Left cardiac atrium (tissue), 4 donors: ENCODE measurements around the gene RTN4. TPM values are rescaled to one million over a fixed set of nuclear protein-coding genes. Genes with fewer than 3 reads are reported as not detected.

Source experiments
- ATAC-seq, 2 donors: fragments of 200-7000 bp; cut with Tn5 transposase; one replicate each; pipeline ENCODE4 v1.9.1; 2020; ENCODE audit warnings: mild to moderate bottlenecking in 2 of 2, moderate library complexity in 2 of 2
- DNase-seq: peaks from one replicate; pipeline ENCODE4 v3.0.0-alpha.2; 2020
- intact Hi-C, 2 donors: fragments of 100-400 bp; cut with DNase I; formaldehyde crosslinking; loops; one replicate each; pipeline versions ENCODE4 v1.14.1 to v1.15.1; 2022 to 2023
- total RNA-seq, 2 donors: library from RNA; stranded (reverse); fragmentation: NEBNext Ultra II Directional; extraction: Animal tissue kit (Norgen Biotek cat#: 25700); gene quantifications; one replicate each; pipeline ENCODE4 v1.2.1, GENCODE V29; 2021
- donor health status: DM: no; HTN: yes; CAD: no.
- donor health status: DM: no; HTN: yes; CAD: no; lungs with severe emphysema.
- donor health status: DM: yes; HTN: yes; CAD: no.
- donor health status: Dilated cardiomyopathy.

The RTN4 gene
- total RNA-seq, 2 donors from 2014 or later, result 249 to 251 TPM

GRCh38 chr2:55047677-55048299, 2.5 kb downstream of the RTN4 start:
- DNase-seq (peak; percentile 40), ATAC-seq (no peak)
- intact Hi-C loops, result loop anchor here (5.0 to 10.0 kb wide), 2 partner anchors 65 to 117 kb away; no protein-coding TSS in a partner anchor

GRCh38 chr2:55045780-55046179, 4.5 kb downstream of the RTN4 start:
- intact Hi-C loops, result loop anchor here (5.0 to 10.0 kb wide), 2 partner anchors 67 to 119 kb away; no protein-coding TSS in a partner anchor
- DNase-seq (no peak), ATAC-seq (no peak)

- intact Hi-C loops, result loop anchor here (10.0 kb wide), 1 partner anchor 121 kb away; no protein-coding TSS in a partner anchor
- no peak for DNase-seq
Measured at GRCh38 chr2:55043841-55044240, 6.4 kb downstream of the RTN4 start.

GRCh38 chr2:55038428-55038827, 11.8 kb downstream of the RTN4 start:
- intact Hi-C loops, result no loop called here
- no peak for DNase-seq
- no peak for ATAC-seq

More at GRCh38 chr2:55043841-55044240, 6.4 kb downstream of the RTN4 start:
- ATAC-seq, result no peak

- ATAC-seq (no peak), DNase-seq (no peak)
- intact Hi-C loops, result no loop called here
Measured at GRCh38 chr2:55035716-55036115, 14.5 kb downstream of the RTN4 start.

GRCh38 chr2:55033921-55034320, 16.3 kb downstream of the RTN4 start:
- ATAC-seq (no peak), DNase-seq (no peak)
- intact Hi-C loops, result no loop called here

- intact Hi-C loops, result no loop called here
- DNase-seq (no peak), ATAC-seq (peak in 1 of 2 donors; percentile 47)
Measured at GRCh38 chr2:55033076-55033742, 17.0 kb downstream of the RTN4 start.

GRCh38 chr2:55031505-55031904, 18.7 kb downstream of the RTN4 start:
- DNase-seq (no peak), ATAC-seq (no peak)
- intact Hi-C loops, result no loop called here

- no peak for ATAC-seq
- no peak for DNase-seq
- intact Hi-C loops, result no loop called here
Measured at GRCh38 chr2:55030766-55031165, 19.5 kb downstream of the RTN4 start.

GRCh38 chr2:55029098-55029497, 21.2 kb downstream of the RTN4 start:
- intact Hi-C loops, result no loop called here
- ATAC-seq (no peak), DNase-seq (no peak)

GRCh38 chr2:55027226-55027625, 23.0 kb downstream of the RTN4 start:
- intact Hi-C loops, result no loop called here
- DNase-seq (no peak), ATAC-seq (no peak)

GRCh38 chr2:55026202-55026601, 24.0 kb downstream of the RTN4 start:
- ATAC-seq (peak in 1 of 2 donors; percentile 76), DNase-seq (no peak)
- intact Hi-C loops, result no loop called here

- ATAC-seq, result no peak
Measured at GRCh38 chr2:55025627-55026026, 24.6 kb downstream of the RTN4 start.

GRCh38 chr2:55025082-55025481, 25.2 kb downstream of the RTN4 start:
- DNase-seq, result no peak
- ATAC-seq, result no peak
- intact Hi-C loops, result no loop called here

More at GRCh38 chr2:55025627-55026026, 24.6 kb downstream of the RTN4 start:
- DNase-seq, result no peak
- intact Hi-C loops, result no loop called here

- DNase-seq, result no peak
- no peak for ATAC-seq
- intact Hi-C loops, result no loop called here
Measured at GRCh38 chr2:55022476-55022875, 27.8 kb downstream of the RTN4 start.

GRCh38 chr2:55019526-55020258, 30.6 kb downstream of the RTN4 start:
- intact Hi-C loops, result no loop called here
- no peak for ATAC-seq
- no peak for DNase-seq

- ATAC-seq, result no peak
- intact Hi-C loops, result no loop called here
- no peak for DNase-seq
Measured at GRCh38 chr2:55018619-55019018, 31.6 kb downstream of the RTN4 start.

- ATAC-seq (no peak), DNase-seq (no peak)
- intact Hi-C loops, result no loop called here
Measured at GRCh38 chr2:55017880-55018279, 32.4 kb downstream of the RTN4 start.

- no peak for DNase-seq
- intact Hi-C loops, result no loop called here
- no peak for ATAC-seq
Measured at GRCh38 chr2:55017428-55017827, 32.8 kb downstream of the RTN4 start.
